Right cardiac atrium (tissue), 5 donors: ENCODE measurements around the gene DDX59. TPM values are rescaled to one million over a fixed set of nuclear protein-coding genes. Genes with fewer than 3 reads are reported as not detected.

Experiments
- polyA plus RNA-seq: library from polyadenylated mRNA; stranded (reverse); fragments of 200-250 nt; gene quantifications from one replicate; pipeline ENCODE4 v1.2.3, GENCODE V29; 2013
- total RNA-seq, 4 donors: library from RNA; stranded (reverse); fragmentation: NEBNext Ultra II Directional; extraction: Animal tissue kit (Norgen Biotek cat#: 25700); gene quantifications; one replicate each; pipeline ENCODE4 v1.2.1, GENCODE V29; 2021
- donor health status: healthy with polysubstance abuse.
- donor health status: DM: no; HTN: yes; CAD: no.
- donor health status: DM: no; HTN: no; CAD: no.
- donor health status: DM: no; HTN: yes; CAD: no; lungs with severe emphysema.
- donor health status: DM: yes; HTN: yes; CAD: no.

DDX59 gene
- total and polyA plus RNA-seq, 5 donors = 11.0 to 17.1 (median 13.2) TPM

Other genes with a start within 250 kb of the DDX59 start
- under 1 TPM; 0.08 to 0.37 (median 0.19) TPM for gene KIF14, start 49.2 kb downstream of the DDX59 start, total RNA-seq
- 0.02 TPM for gene KIF14, start 49.2 kb downstream of the DDX59 start, polyA plus RNA-seq
- 10 to 100 TPM; 33.7 to 39.5 (median 37.2) TPM for gene CAMSAP2, start 69.0 kb upstream of the DDX59 start, total RNA-seq
- gene CAMSAP2, start 69.0 kb upstream of the DDX59 start, polyA plus RNA-seq = 6.9 TPM
- gene GPR25, start 203.1 kb upstream of the DDX59 start, total RNA-seq = not detected
- gene GPR25, start 203.1 kb upstream of the DDX59 start, polyA plus RNA-seq = not detected
- not detected for gene INAVA, start 225.0 kb upstream of the DDX59 start, total RNA-seq
- gene INAVA, start 225.0 kb upstream of the DDX59 start, polyA plus RNA-seq = not detected